GM12801 (cell line): ENCODE measurements around the gene CPTP.

Experiments used
- TF ChIP-seq, protein P1 (sequence below): IDR thresholded peaks from one replicate; pipeline ENCODE4 v1.5.1; 2011; ENCODE audit warnings: control low read depth; ENCODE audit not compliant: insufficient read length; ENCODE audit errors: extremely low read depth

CPTP gene

DNA sequence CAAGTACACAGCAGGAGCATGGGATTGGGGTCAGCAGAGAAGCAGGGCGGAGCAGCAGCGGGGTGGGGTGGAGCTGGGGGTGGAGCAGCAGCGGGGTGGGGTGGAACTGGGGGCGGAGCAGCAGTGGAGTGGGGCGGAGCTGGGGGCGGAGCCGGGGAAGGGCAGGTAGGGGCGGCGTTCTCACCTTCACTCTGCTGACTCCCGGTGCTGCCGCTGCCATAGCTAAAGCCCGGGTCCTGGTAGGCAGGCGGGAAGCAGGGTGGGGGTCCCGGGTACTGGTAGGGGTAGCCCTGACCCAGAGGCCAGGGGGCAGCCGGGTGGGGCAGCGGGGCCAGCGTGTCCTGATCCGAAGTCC, 13.2 kb downstream of the CPTP start:
- TF ChIP-seq, protein P1, sequence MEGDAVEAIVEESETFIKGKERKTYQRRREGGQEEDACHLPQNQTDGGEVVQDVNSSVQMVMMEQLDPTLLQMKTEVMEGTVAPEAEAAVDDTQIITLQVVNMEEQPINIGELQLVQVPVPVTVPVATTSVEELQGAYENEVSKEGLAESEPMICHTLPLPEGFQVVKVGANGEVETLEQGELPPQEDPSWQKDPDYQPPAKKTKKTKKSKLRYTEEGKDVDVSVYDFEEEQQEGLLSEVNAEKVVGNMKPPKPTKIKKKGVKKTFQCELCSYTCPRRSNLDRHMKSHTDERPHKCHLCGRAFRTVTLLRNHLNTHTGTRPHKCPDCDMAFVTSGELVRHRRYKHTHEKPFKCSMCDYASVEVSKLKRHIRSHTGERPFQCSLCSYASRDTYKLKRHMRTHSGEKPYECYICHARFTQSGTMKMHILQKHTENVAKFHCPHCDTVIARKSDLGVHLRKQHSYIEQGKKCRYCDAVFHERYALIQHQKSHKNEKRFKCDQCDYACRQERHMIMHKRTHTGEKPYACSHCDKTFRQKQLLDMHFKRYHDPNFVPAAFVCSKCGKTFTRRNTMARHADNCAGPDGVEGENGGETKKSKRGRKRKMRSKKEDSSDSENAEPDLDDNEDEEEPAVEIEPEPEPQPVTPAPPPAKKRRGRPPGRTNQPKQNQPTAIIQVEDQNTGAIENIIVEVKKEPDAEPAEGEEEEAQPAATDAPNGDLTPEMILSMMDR: no peak

DNA sequence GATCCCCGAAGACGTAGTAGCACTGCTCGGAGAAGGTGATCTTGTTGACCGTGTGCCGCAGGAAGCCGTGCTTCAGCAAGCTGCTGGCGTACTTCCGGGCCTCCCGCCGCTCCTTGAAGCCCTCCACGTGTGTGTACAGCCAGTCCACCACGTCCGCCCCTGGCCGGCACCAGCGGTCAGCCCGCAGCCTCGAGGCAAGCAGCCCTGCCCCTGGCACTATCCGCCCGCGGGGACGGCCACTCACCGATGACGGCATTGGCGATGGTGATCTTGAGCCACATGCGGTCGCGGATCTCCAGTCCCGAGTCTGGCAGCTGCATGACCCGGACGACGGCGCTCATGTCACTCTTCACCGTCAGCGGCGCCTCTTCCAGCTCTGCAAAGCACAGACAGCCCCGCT, 13.7 kb downstream of the CPTP start:
- TF ChIP-seq, protein P1: no peak

DNA sequence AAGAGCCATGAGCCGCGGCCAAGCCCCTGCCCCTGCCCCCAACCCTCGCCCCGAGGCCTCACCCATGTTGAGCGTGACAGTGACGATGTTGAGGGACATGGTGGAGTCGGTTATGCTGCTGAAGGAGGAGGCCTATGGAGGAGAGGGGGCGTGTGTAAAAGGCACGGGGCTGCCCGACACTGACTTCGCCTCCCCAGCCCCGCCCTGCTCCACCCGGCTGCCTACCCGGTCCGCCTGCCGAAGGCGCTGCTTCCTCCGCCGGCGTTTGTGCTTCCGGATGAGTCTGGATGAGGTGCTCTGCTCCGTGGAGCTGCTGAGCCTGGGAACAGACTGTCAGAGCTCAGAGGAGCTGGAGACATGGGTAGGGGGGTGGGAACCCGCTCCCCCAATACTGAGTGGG, 15.6 kb downstream of the CPTP start:
- TF ChIP-seq, protein P1: no peak

DNA sequence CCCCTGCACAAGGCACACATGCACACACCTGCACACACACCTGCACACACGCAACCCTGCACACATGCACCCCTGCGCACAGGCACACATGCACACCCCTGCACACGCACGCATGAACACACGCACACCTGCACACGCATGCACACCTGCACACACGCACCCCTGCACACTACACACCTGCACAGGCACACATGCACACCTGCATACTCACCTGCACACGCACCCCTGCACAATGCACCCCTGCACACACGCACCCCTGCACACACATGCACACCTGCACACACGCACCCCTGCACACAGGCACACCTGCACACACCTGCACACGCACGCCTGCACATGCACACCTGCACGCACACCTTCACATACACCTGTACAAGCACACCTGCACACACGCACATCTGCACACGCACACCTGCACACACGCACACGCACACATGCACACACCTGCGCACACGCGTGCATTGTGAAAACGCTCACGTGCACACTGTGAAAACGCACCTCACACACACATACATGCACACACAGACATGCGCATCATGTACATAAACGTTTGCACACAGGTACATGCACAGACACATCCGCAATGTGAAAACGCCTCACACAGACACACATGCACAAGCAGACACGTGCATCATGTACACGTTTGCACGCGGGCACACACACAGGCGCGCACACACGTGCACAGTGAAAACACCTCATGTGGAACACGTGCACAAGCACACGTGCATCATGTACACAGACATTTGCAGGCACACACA, 16.4 kb downstream of the CPTP start:
- TF ChIP-seq, protein P1: no peak

DNA sequence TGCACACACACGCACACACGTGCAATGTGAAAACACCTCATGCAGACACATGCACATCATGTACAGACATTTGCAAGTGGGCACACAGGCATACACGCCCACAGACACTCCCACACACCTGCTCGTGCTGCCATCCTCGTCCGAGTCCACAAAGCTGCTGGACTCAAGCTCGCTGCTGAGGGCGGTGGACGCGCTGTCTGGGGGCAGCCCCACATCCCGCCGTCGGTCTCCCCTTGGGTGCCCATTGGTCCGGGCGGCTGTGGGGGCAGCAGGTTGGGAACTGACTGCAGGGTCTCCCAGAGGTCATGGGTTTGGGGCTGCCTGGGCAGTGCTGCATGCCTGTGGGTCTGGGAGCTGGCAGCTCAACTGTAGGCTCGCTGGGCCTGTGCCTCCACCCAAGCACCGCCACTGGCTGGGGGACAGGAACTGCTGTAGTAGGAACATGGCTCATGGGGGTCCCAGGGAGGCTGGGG, 17.0 kb downstream of the CPTP start:
- TF ChIP-seq, protein P1: no peak

DNA sequence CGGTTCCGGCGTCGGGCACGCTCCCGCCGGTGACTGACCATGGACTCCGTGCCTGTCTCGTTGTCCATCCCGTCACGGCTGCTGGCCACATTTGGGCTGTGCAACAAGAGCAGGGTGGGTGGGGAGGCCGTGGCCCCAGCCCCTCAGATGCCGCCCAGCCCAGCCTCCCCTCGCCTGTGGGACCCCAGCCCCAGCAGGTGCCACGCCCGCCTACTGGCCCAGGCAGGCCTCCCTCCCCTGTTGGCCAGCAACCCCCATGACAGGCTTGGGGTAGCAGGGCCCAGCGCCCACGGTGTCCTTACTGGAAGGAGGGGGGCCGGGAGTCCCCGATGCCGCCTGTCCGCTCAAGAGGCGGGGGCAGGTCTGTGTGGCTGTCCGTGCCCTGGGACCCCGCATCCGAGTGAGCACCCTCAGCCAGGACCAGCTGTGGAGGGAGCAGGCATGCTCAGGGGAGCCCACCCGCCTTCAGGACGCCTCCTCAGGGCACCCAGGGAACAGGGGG, 17.5 kb downstream of the CPTP start:
- TF ChIP-seq, protein P1: no peak

DNA sequence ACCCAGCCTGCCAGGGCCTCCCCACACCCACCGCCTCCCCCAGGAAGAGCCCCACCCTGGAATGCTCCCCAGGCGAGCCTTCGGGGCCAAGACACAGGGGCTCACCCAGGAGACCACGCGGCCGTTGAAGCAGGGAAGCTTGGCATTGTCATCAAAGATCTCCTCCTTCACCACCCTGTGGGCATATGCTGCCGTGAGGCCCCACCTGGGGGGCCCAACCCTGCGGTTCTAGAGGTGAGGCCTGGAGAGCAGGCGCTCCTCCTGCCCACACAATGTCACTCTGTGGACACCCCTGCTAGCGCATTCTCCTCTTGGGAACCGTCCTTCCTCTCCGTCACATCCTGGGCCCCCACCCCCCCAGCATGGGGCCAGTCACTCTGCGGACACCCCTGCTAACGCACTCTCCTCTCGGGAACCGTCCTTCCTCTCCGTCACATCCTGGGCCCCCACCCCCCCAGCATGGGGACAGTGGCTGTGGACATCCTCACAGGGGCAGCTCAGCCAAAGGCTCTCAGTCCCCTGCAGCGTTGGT, 18.0 kb downstream of the CPTP start:
- TF ChIP-seq, protein P1: no peak
